ENCODE data around the gene PRMT5. TPM values are rescaled to one million over a fixed set of nuclear protein-coding genes. Genes with fewer than 3 reads are reported as not detected.

PRMT5 gene
- total and polyA plus RNA-seq, 8 donors, result 15.6 to 31.8 (median 28.1) TPM

DNA sequence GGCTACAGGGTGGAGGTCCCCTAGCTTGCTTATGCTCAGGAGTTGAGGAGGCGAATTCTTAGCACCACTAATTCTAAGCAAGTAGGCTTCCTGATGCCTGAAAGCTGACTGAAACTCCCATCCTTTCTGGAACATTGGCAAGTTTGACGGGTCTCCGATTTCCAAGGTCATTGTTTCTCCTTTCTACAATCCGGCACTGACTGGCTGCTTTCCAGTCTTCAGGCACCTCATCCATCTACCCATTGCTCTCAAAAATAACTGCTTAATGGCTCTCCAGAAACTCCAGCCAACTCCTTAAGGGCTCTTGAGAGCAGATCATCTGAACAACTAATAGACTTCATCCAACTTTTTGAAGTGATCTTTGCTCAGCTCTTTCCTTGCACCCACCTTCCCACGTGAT lies 32.8 kb downstream of the PRMT5 start:
- Histone ChIP-seq H3K27ac (no peak overlapping the region), H3K27me3 (no peaks in the 10 kb centered on the region), H3K4me1 (no peaks in the 10 kb centered on the region), H3K36me3 (peaks cover 0 to 9% (median 7%) of the 10 kb centered on the region in 3 donors), H3K9me3 (no peaks in the 10 kb centered on the region), H3K4me3 (no peak overlapping the region)
- DNase-seq (no peak), FAIRE-seq (no peak), ATAC-seq (no peak)
- 37 to 38% methylated on average over 5 of the region's 5 CpGs for WGBS, 2 donors
- intact Hi-C loops (cut with DNase I), result no loop called here
- TF ChIP-seq, protein P1, sequence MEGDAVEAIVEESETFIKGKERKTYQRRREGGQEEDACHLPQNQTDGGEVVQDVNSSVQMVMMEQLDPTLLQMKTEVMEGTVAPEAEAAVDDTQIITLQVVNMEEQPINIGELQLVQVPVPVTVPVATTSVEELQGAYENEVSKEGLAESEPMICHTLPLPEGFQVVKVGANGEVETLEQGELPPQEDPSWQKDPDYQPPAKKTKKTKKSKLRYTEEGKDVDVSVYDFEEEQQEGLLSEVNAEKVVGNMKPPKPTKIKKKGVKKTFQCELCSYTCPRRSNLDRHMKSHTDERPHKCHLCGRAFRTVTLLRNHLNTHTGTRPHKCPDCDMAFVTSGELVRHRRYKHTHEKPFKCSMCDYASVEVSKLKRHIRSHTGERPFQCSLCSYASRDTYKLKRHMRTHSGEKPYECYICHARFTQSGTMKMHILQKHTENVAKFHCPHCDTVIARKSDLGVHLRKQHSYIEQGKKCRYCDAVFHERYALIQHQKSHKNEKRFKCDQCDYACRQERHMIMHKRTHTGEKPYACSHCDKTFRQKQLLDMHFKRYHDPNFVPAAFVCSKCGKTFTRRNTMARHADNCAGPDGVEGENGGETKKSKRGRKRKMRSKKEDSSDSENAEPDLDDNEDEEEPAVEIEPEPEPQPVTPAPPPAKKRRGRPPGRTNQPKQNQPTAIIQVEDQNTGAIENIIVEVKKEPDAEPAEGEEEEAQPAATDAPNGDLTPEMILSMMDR (IDR thresholded peaks at IDR 0.05), result no peak

DNA sequence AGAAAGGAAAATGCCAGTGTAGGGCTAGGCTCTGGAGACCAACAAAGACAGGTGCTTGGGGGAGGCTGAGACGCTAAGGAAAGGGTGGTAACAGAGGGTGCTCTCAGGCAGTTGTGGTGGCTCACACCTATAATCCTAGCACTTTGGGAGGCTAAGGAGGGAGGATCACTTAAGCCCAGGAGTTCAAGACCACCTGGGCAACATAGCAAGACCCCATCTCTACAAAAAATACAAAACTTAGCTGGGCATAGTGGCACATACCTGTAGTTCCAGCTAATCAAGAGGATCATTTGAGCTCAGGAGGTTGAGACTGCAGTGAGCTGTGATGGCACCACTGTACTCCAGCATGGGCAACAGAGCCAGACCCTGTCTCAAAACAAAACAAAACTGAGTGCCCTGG lies 33.8 kb downstream of the PRMT5 start:
- H3K36me3 ChIP-seq, result no peaks in the 10 kb centered on the region
- H3K4me3 ChIP-seq, result no peak overlapping the region
- FAIRE-seq (no peak), DNase-seq (no peak), ATAC-seq (no peak)
- no peaks in the 10 kb centered on the region for H3K9me3 ChIP-seq
- intact Hi-C loops (cut with DNase I), result no loop called here
- TF ChIP-seq, protein P1 (IDR thresholded peaks at IDR 0.05), result no peak
- H3K27ac ChIP-seq, result no peak overlapping the region
- H3K4me1 ChIP-seq, result no peaks in the 10 kb centered on the region
- WGBS, 2 donors, result 88 to 100% methylated on average over 1 of the region's 1 CpG
- H3K27me3 ChIP-seq, result no peaks in the 10 kb centered on the region

DNA sequence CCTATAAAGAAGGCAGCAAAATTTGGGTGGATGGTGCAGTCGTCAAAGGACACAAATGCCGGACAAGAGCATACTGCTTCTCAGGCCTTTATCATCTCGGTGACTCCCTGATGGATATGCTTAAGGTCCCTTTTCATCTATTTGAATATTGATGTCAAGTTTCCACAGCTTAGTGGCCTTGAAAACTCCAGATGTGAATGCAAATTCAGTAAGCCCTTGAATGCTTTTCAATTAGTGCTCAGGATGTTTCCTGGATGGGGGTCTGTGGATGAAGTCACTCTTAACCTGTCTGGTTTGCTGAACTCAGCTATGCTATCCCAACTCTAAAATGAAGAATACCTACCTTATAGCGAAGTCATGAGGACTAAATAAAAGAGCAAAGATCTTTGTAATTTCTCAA lies 35.5 kb downstream of the PRMT5 start:
- 83 to 92% methylated on average over 4 of the region's 4 CpGs for WGBS, 2 donors
- Histone ChIP-seq H3K36me3 (no peaks in the 10 kb centered on the region), H3K9me3 (no peaks in the 10 kb centered on the region), H3K27ac (no peak overlapping the region), H3K27me3 (no peaks in the 10 kb centered on the region), H3K4me3 (no peak overlapping the region), H3K4me1 (no peaks in the 10 kb centered on the region)
- intact Hi-C loops (cut with DNase I), result no loop called here
- TF ChIP-seq, protein P1 (IDR thresholded peaks at IDR 0.05), result no peak
- no peak for ATAC-seq
- no peak for DNase-seq
- FAIRE-seq, result no peak

DNA sequence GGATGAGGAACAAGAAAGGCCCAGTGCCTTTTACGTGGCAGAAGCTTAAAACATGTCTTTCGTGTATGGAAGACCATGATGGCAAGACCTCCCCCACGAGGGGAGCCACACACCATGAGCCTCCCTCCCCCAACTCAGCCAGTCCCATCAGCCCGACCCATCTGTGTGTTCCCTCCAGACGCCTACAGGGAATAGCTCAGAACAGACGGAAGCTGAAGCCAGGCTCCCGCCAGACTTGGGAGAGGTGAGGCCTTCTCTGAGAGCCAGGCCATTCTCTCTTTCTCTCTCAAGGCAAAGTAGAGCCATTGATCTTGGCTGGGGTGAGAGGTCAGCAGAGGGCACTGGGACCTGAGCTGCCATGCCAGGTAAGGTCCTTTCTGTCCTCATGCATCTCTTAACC lies 36.7 kb downstream of the PRMT5 start:
- intact Hi-C loops (cut with DNase I), result no loop called here
- no peak overlapping the region for H3K4me3 ChIP-seq
- H3K36me3 ChIP-seq, result no peaks in the 10 kb centered on the region
- 80 to 86% methylated on average over 7 of the region's 7 CpGs for WGBS, 2 donors
- DNase-seq, result no peak
- TF ChIP-seq, protein P1 (IDR thresholded peaks at IDR 0.05), result no peak
- peaks cover 0 to 7% (median 4%) of the 10 kb centered on the region in 3 donors for H3K4me1 ChIP-seq
- no peak overlapping the region for H3K27ac ChIP-seq
- no peaks in the 10 kb centered on the region for H3K27me3 ChIP-seq
- no peak for ATAC-seq
- FAIRE-seq, result no peak
- no peaks in the 10 kb centered on the region for H3K9me3 ChIP-seq

DNA sequence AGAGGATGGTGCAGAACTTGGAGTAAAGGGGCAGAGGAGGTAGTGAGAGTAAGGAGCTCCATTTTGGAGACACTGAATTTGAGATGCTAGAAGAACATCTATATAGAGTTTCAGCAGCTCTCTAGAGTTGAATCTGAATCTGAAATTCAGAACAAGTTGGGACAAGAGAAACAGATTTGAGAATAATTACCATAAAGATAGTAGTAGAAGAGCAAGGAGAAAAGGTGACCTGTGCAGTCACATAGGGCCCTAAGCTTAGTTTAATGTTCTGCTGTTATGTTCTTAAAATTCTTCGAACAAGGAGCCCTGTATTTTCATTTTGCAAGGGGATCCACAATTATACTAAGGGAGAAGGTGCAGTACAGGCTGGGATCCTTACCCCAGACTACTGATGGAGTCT lies 38.8 kb downstream of the PRMT5 start:
- H3K4me3 ChIP-seq, result no peak overlapping the region
- H3K27me3 ChIP-seq, result no peaks in the 10 kb centered on the region

More for the DNA sequence above, 38.8 kb downstream of the PRMT5 start:
- intact Hi-C loops (cut with DNase I), result no loop called here
- 60 to 84% methylated on average over 1 of the region's 1 CpG for WGBS, 2 donors
- FAIRE-seq (no peak), ATAC-seq (no peak), DNase-seq (no peak)
- peaks cover 0 to 8% (median 5%) of the 10 kb centered on the region in 3 donors for H3K4me1 ChIP-seq
- TF ChIP-seq, protein P1 (IDR thresholded peaks at IDR 0.05), result no peak
- no peaks in the 10 kb centered on the region for H3K36me3 ChIP-seq
- H3K27ac ChIP-seq, result no peak overlapping the region
- H3K9me3 ChIP-seq, result no peaks in the 10 kb centered on the region
